Neural cell (in vitro differentiated cells): Measurements from ENCODE around the gene DBH.

Experiments used
- EP300 ChIP-seq: fragments of 450-650 bp; conservative IDR thresholded peaks from 2 replicates; pipeline ENCODE4 v1.6.1; 2014; ENCODE audit warnings: antibody characterized with exemption, mild to moderate bottlenecking, moderate library complexity; ENCODE audit not compliant: poor library complexity, severe bottlenecking
- EZH2 ChIP-seq: fragments of 200-600, 300-800 bp; shearing (Covaris generic), sonication (generic); IDR thresholded peaks from 2 replicates; pipeline ENCODE4 v1.6.1; 2014; ENCODE audit warnings: antibody characterized with exemption, low read length, borderline replicate concordance, mild to moderate bottlenecking; ENCODE audit not compliant: insufficient read depth, poor library complexity, severe bottlenecking
- MXI1 ChIP-seq: fragments of 450-650 bp; conservative IDR thresholded peaks from 2 replicates; pipeline ENCODE4 v1.6.1; 2014; ENCODE audit warnings: antibody characterized with exemption, mild to moderate bottlenecking; ENCODE audit not compliant: poor library complexity, severe bottlenecking
- POLR2AphosphoS5 ChIP-seq: IDR thresholded peaks from 2 replicates; pipeline ENCODE4 v1.6.1; 2012
- RAD21 ChIP-seq: fragments of 450-650 bp; conservative IDR thresholded peaks from 2 replicates; pipeline ENCODE4 v1.6.1; 2014; ENCODE audit warnings: antibody characterized with exemption, mild to moderate bottlenecking, moderate library complexity
- SMC3 ChIP-seq: fragments of 450-650 bp; conservative IDR thresholded peaks from 2 replicates; pipeline ENCODE4 v1.6.1; 2014; ENCODE audit warnings: antibody characterized with exemption, mild to moderate bottlenecking, moderate library complexity; ENCODE audit not compliant: poor library complexity
- TAF1 ChIP-seq: IDR thresholded peaks from 2 replicates; pipeline ENCODE4 v1.6.1; 2012; ENCODE audit warnings: low read depth
- TF ChIP-seq, protein P1 (sequence below): fragments of 450-650 bp; IDR thresholded peaks from 2 replicates; pipeline ENCODE4 v1.5.1; 2014; ENCODE audit warnings: antibody characterized with exemption, mild to moderate bottlenecking, moderate library complexity; ENCODE audit not compliant: poor library complexity, severe bottlenecking
- TF ChIP-seq, protein P2 (sequence below): IDR thresholded peaks from 2 replicates; pipeline ENCODE4 v1.6.1; 2012; ENCODE audit warnings: borderline replicate concordance

DNA sequence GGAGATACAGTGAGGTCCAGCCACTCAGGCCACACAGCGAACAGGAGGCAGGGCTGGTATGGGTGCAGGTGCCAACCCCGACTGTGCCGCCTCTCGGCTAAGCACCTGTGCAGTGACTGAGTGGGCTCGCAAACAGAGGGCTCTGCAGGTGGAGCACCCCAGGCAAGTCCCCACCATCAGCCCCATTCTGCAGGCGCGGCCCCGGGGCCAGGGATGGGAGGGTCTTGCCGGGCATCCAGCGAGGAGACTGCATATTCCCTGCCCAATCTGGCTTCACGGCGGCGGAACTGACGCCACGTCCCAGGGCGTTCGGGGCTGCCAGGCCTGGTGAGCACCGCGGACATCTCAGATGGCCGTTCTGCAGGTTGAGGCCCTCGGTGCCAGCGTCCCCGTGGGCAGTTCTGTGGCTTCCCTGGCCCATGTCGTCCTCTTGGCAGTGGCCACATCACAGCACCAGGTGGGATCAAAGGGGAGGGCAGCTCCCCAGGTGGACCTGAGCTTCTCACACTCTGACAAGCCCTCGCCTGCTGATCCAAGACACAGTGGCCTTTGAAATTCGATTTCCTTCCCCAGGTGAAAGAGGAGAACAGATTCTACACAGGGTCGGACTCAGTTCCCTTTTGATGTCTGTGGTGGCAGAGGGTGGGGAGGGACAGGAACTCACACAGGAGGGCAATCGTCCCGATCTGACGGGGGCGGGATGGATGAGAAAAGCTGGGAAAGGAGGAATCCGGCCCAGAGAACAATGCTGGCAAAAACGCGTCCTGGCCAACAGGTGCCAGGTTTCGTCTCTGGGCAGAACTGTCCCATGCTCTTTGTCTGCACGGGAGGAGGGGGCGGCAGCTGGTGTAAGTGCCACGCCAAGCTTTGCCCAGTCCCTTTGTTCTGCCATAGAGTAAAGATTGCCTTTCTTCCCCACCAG lies 18.8 kb downstream of the DBH start:
- TF ChIP-seq, protein P1, sequence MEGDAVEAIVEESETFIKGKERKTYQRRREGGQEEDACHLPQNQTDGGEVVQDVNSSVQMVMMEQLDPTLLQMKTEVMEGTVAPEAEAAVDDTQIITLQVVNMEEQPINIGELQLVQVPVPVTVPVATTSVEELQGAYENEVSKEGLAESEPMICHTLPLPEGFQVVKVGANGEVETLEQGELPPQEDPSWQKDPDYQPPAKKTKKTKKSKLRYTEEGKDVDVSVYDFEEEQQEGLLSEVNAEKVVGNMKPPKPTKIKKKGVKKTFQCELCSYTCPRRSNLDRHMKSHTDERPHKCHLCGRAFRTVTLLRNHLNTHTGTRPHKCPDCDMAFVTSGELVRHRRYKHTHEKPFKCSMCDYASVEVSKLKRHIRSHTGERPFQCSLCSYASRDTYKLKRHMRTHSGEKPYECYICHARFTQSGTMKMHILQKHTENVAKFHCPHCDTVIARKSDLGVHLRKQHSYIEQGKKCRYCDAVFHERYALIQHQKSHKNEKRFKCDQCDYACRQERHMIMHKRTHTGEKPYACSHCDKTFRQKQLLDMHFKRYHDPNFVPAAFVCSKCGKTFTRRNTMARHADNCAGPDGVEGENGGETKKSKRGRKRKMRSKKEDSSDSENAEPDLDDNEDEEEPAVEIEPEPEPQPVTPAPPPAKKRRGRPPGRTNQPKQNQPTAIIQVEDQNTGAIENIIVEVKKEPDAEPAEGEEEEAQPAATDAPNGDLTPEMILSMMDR: no peak
- no peak for TF ChIP-seq EZH2
- no peak for TF ChIP-seq POLR2AphosphoS5
- TF ChIP-seq TAF1: no peak
- no peak for TF ChIP-seq RAD21
- TF ChIP-seq, protein P2, sequence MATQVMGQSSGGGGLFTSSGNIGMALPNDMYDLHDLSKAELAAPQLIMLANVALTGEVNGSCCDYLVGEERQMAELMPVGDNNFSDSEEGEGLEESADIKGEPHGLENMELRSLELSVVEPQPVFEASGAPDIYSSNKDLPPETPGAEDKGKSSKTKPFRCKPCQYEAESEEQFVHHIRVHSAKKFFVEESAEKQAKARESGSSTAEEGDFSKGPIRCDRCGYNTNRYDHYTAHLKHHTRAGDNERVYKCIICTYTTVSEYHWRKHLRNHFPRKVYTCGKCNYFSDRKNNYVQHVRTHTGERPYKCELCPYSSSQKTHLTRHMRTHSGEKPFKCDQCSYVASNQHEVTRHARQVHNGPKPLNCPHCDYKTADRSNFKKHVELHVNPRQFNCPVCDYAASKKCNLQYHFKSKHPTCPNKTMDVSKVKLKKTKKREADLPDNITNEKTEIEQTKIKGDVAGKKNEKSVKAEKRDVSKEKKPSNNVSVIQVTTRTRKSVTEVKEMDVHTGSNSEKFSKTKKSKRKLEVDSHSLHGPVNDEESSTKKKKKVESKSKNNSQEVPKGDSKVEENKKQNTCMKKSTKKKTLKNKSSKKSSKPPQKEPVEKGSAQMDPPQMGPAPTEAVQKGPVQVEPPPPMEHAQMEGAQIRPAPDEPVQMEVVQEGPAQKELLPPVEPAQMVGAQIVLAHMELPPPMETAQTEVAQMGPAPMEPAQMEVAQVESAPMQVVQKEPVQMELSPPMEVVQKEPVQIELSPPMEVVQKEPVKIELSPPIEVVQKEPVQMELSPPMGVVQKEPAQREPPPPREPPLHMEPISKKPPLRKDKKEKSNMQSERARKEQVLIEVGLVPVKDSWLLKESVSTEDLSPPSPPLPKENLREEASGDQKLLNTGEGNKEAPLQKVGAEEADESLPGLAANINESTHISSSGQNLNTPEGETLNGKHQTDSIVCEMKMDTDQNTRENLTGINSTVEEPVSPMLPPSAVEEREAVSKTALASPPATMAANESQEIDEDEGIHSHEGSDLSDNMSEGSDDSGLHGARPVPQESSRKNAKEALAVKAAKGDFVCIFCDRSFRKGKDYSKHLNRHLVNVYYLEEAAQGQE: no peak
- TF ChIP-seq EP300: no peak
- TF ChIP-seq SMC3: no peak
- no peak for TF ChIP-seq MXI1
